ENCODE measurements around the gene RCN1. TPM values are rescaled to one million over a fixed set of nuclear protein-coding genes. Genes with fewer than 3 reads are reported as not detected.

Gene RCN1
- total RNA-seq, 1 donor from 2014 or later, result 545 TPM

- peak overlapping the region; percentile 9 for H3K4me2 ChIP-seq (ENCODE audit: low read length)
- no peaks in the 10 kb centered on the region for H3K36me3 Mint-ChIP-seq (ENCODE audit: low read depth, unreplicated experiment)
- no peaks in the 10 kb centered on the region for H3K9me3 ChIP-seq (ENCODE audit: insufficient read depth, low read depth, low read length)
- H2AFZ ChIP-seq (ENCODE audit: low read depth, low read length), result no peak overlapping the region
- H3K27me3 Mint-ChIP-seq (ENCODE audit: low read depth, unreplicated experiment), result peaks cover 18% of the 10 kb centered on the region
- DNase-seq (ENCODE audit: low read depth) (peak; percentile 22), FAIRE-seq (peak; percentile 74)
- H3K4me1 Mint-ChIP-seq (ENCODE audit: low read depth, unreplicated experiment), result peaks cover 9% of the 10 kb centered on the region
- no peak overlapping the region for H3K4me3 Mint-ChIP-seq (ENCODE audit: unreplicated experiment)
- peaks cover 4% of the 10 kb centered on the region for H3K9me3 Mint-ChIP-seq (ENCODE audit: unreplicated experiment)
- peaks cover 11% of the 10 kb centered on the region for H3K27me3 ChIP-seq (ENCODE audit: insufficient read depth, low read length)
- H3K27ac ChIP-seq (ENCODE audit: low read depth, low read length), result no peak overlapping the region
- H3K36me3 ChIP-seq (ENCODE audit: insufficient read depth, low read length), result no peaks in the 10 kb centered on the region
- no peaks in the 10 kb centered on the region for H3K4me1 ChIP-seq (ENCODE audit: insufficient read depth, low read length)
- no peak overlapping the region for H3K9ac ChIP-seq (ENCODE audit: low read length)
- no peaks in the 10 kb centered on the region for H4K20me1 ChIP-seq (ENCODE audit: insufficient read depth, low read length)
- no peak overlapping the region for H3K4me3 ChIP-seq (ENCODE audit: insufficient read depth, low read depth, low read length)
- TF ChIP-seq EZH2 (IDR thresholded peaks at IDR 0.05; ENCODE audit: insufficient read depth, low read length) (no peak), CTCF (IDR thresholded peaks at IDR 0.05; ENCODE audit: insufficient read depth, low read depth, low read length) (peak; percentile 86)
- no peak overlapping the region for H3K27ac Mint-ChIP-seq (ENCODE audit: unreplicated experiment)
- no peaks in the 10 kb centered on the region for H3K79me2 ChIP-seq (ENCODE audit: insufficient read depth, low read length)
Measured at GRCh38 chr11:32052215-32052614, 38.7 kb upstream of the RCN1 start.

DNA sequence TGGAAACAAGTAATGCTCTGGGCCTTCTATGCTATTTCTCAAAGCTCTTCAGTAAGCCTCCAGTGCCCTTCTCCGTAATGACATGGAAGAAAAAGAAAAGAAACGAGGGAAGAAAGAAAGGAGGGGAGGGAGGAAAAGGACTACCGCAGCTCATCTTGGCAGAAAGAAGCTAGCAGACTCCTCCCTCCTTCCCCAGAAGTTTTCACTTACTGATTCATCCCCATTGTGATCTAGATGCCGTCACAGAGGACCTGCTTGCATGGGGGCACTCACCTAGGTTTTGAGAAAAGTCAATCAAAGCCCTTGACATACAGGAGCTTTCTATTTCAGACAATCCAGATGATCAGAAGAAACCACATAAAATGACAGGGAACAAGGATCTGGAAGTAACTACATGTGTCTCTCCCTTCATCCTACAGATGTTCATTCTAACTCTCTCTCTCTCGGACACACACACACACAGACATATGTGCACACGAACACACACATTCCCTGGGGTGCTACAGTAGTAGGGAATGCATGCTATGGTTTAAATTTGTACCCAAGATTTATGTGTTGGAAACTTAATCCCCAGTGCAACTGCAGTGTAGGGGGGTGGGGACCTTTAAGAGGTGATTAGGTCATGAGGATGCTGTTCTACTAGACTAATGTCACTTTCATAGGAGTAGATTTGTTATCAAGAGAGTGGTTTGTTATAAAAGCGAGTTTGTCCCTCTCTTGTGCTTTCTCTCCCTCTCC lies 37.6 kb upstream of the RCN1 start:
- no peak overlapping the region for H3K4me3 Mint-ChIP-seq (ENCODE audit: unreplicated experiment)
- H3K4me1 ChIP-seq (ENCODE audit: insufficient read depth, low read length), result no peaks in the 10 kb centered on the region
- peaks cover 2% of the 10 kb centered on the region for H3K9me3 Mint-ChIP-seq (ENCODE audit: unreplicated experiment)
- no peak overlapping the region for H3K27ac Mint-ChIP-seq (ENCODE audit: unreplicated experiment)
- H3K4me3 ChIP-seq (ENCODE audit: insufficient read depth, low read depth, low read length), result no peak overlapping the region
- H3K4me1 Mint-ChIP-seq (ENCODE audit: low read depth, unreplicated experiment), result peaks cover 9% of the 10 kb centered on the region
- TF ChIP-seq EZH2 (IDR thresholded peaks at IDR 0.05; ENCODE audit: insufficient read depth, low read length) (no peak), CTCF (IDR thresholded peaks at IDR 0.05; ENCODE audit: insufficient read depth, low read depth, low read length) (no peak)
- no peaks in the 10 kb centered on the region for H3K36me3 Mint-ChIP-seq (ENCODE audit: low read depth, unreplicated experiment)
- peaks cover 20% of the 10 kb centered on the region for H3K27me3 Mint-ChIP-seq (ENCODE audit: low read depth, unreplicated experiment)
- DNase-seq (ENCODE audit: low read depth) (peak; percentile 8), FAIRE-seq (no peak)
- H3K9ac ChIP-seq (ENCODE audit: low read length), result no peak overlapping the region
- no peak overlapping the region for H2AFZ ChIP-seq (ENCODE audit: low read depth, low read length)
- no peak overlapping the region for H3K4me2 ChIP-seq (ENCODE audit: low read length)
- H3K27me3 ChIP-seq (ENCODE audit: insufficient read depth, low read length), result peaks cover 13% of the 10 kb centered on the region
- no peaks in the 10 kb centered on the region for H3K36me3 ChIP-seq (ENCODE audit: insufficient read depth, low read length)
- no peaks in the 10 kb centered on the region for H3K79me2 ChIP-seq (ENCODE audit: insufficient read depth, low read length)
- no peaks in the 10 kb centered on the region for H4K20me1 ChIP-seq (ENCODE audit: insufficient read depth, low read length)
- H3K27ac ChIP-seq (ENCODE audit: low read depth, low read length), result no peak overlapping the region
- H3K9me3 ChIP-seq (ENCODE audit: insufficient read depth, low read depth, low read length), result no peaks in the 10 kb centered on the region

- H3K36me3 ChIP-seq (ENCODE audit: insufficient read depth, low read length), result no peaks in the 10 kb centered on the region
- H2AFZ ChIP-seq (ENCODE audit: low read depth, low read length), result no peak overlapping the region
- FAIRE-seq (no peak), DNase-seq (ENCODE audit: low read depth) (no peak)
- peaks cover 13% of the 10 kb centered on the region for H3K27me3 Mint-ChIP-seq (ENCODE audit: low read depth, unreplicated experiment)
- H4K20me1 ChIP-seq (ENCODE audit: insufficient read depth, low read length), result no peaks in the 10 kb centered on the region
- H3K27me3 ChIP-seq (ENCODE audit: insufficient read depth, low read length), result peaks cover 13% of the 10 kb centered on the region
- no peak overlapping the region for H3K27ac ChIP-seq (ENCODE audit: low read depth, low read length)
- no peaks in the 10 kb centered on the region for H3K9me3 ChIP-seq (ENCODE audit: insufficient read depth, low read depth, low read length)
- no peaks in the 10 kb centered on the region for H3K4me1 ChIP-seq (ENCODE audit: insufficient read depth, low read length)
- no peak overlapping the region for H3K4me3 Mint-ChIP-seq (ENCODE audit: unreplicated experiment)
- H3K4me3 ChIP-seq (ENCODE audit: insufficient read depth, low read depth, low read length), result no peak overlapping the region
- no peak overlapping the region for H3K27ac Mint-ChIP-seq (ENCODE audit: unreplicated experiment)
- H3K4me2 ChIP-seq (ENCODE audit: low read length), result no peak overlapping the region
- no peaks in the 10 kb centered on the region for H3K36me3 Mint-ChIP-seq (ENCODE audit: low read depth, unreplicated experiment)
- H3K9ac ChIP-seq (ENCODE audit: low read length), result no peak overlapping the region
- no peaks in the 10 kb centered on the region for H3K79me2 ChIP-seq (ENCODE audit: insufficient read depth, low read length)
- peaks cover 2% of the 10 kb centered on the region for H3K9me3 Mint-ChIP-seq (ENCODE audit: unreplicated experiment)
- H3K4me1 Mint-ChIP-seq (ENCODE audit: low read depth, unreplicated experiment), result peaks cover 10% of the 10 kb centered on the region
- TF ChIP-seq EZH2 (IDR thresholded peaks at IDR 0.05; ENCODE audit: insufficient read depth, low read length) (no peak), CTCF (IDR thresholded peaks at IDR 0.05; ENCODE audit: insufficient read depth, low read depth, low read length) (no peak)
Measured at GRCh38 chr11:32055861-32056260, 35.0 kb upstream of the RCN1 start.

Measured in astrocyte (in vitro differentiated cells and primary cell).